Neutrophil (primary cell): ENCODE measurements around the gene CCSER1.

Source experiments
- H3K27ac ChIP-seq: fragments of 200-600 bp; sonication (generic); 2 replicates; pipeline ENCODE4 v1.5.1; 2016; ENCODE audit warnings: mild to moderate bottlenecking, moderate library complexity
- H3K27me3 ChIP-seq: fragments of 200-600 bp; sonication (generic); 2 replicates; pipeline ENCODE4 v1.6.0; 2016; ENCODE audit warnings: mild to moderate bottlenecking
- H3K36me3 ChIP-seq: fragments of 200-600 bp; sonication (generic); 2 replicates; pipeline ENCODE4 v1.5.1; 2017
- H3K4me1 ChIP-seq, 2 experiments: fragments of 200-600 bp in 1 of 2; sonication (generic) in 1 of 2; 1 replicate in 1 of 2; 2 replicates in 1 of 2; pipeline versions ENCODE4 v1.5.1 to v1.6.1; 2013 to 2016; ENCODE audit warnings: low read depth in 1 of 2, low read length in 1 of 2, mild to moderate bottlenecking in 1 of 2, moderate library complexity in 1 of 2; ENCODE audit not compliant: control insufficient read depth in 1 of 2, insufficient read depth in 1 of 2
- H3K4me3 ChIP-seq, 2 experiments: fragments of 200-600 bp in 1 of 2; sonication (generic) in 1 of 2; 1 replicate in 1 of 2; 2 replicates in 1 of 2; pipeline ENCODE4 v1.5.1; 2013 to 2016; ENCODE audit warnings: low read depth in 1 of 2, low read length in 1 of 2, mild to moderate bottlenecking in 1 of 2, moderate library complexity in 1 of 2
- H3K9me3 ChIP-seq: fragments of 200-600 bp; sonication (generic); 2 replicates; pipeline ENCODE4 v1.5.1; 2016
- CTCF ChIP-seq: fragments of 200-600 bp; sonication (generic); IDR thresholded peaks from 2 replicates; pipeline ENCODE4 v1.5.1; 2016; ENCODE audit warnings: antibody characterized with exemption

CCSER1 gene

GRCh38 chr4:90994851-90995574 is 867.8 kb downstream of the CCSER1 start:
- Histone ChIP-seq H3K9me3 (no peaks in the 10 kb centered on the region), H3K27ac (no peak overlapping the region)
- no peak for TF ChIP-seq CTCF

GRCh38 chr4:90995996-90996395 is 868.8 kb downstream of the CCSER1 start:
- Histone ChIP-seq H3K9me3 (no peaks in the 10 kb centered on the region), H3K27me3 (no peaks in the 10 kb centered on the region), H3K36me3 (no peaks in the 10 kb centered on the region), H3K4me1 (no peaks in the 10 kb centered on the region), H3K4me3 (no peak overlapping the region), H3K27ac (no peak overlapping the region)
- no peak for TF ChIP-seq CTCF

More at GRCh38 chr4:90994851-90995574, 867.8 kb downstream of the CCSER1 start:
- Histone ChIP-seq H3K4me1 (no peaks in the 10 kb centered on the region), H3K36me3 (no peaks in the 10 kb centered on the region), H3K27me3 (no peaks in the 10 kb centered on the region), H3K4me3 (no peak overlapping the region)

DNA sequence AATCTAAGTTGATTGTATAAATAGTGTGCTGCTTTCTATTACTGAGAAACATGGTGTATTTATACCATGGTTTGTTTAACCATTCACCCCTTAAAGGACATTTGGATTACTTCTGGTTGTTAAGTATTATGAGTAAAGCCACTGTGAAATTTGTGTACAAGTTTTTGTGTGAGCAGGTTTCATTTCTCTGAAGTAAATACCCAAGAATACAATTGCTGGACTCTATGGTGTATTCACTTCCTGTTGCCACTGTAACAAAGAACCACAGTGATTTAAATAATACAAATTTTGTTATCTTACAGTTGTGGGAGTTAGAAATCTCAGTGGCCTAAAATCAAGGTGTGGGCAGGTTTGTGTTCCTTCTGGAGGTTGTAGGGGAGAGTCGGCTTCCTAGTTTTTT is 869.6 kb downstream of the CCSER1 start:
- TF ChIP-seq CTCF: no peak
- Histone ChIP-seq H3K9me3 (no peaks in the 10 kb centered on the region), H3K4me1 (no peaks in the 10 kb centered on the region), H3K27me3 (no peaks in the 10 kb centered on the region), H3K27ac (no peak overlapping the region), H3K4me3 (no peak overlapping the region), H3K36me3 (no peaks in the 10 kb centered on the region)

DNA sequence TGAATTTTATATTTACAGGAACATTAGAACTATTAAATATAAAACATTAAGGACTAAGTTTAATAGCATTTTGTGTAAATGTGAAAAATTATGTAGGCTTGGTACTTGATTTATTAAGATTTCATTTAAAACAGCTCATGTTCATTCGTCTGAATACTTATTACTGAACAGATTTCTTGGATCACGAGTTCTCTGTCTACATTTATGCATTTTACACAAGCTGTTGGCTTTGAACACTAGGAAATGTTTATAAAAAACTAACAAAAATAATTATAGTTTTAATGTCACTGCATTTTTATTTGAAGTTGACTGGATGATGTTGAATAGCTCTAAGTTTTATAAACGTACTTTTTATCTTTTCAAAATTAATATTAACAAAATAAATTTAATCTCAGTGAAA is 888.7 kb downstream of the CCSER1 start:
- Histone ChIP-seq H3K36me3 (no peaks in the 10 kb centered on the region), H3K27ac (no peak overlapping the region), H3K27me3 (no peaks in the 10 kb centered on the region), H3K4me3 (no peak overlapping the region), H3K9me3 (no peaks in the 10 kb centered on the region), H3K4me1 (no peaks in the 10 kb centered on the region)
- no peak for TF ChIP-seq CTCF

GRCh38 chr4:91019513-91019912 is 892.3 kb downstream of the CCSER1 start:
- H3K27me3 ChIP-seq: no peaks in the 10 kb centered on the region
- no peak for TF ChIP-seq CTCF
- no peaks in the 10 kb centered on the region for H3K9me3 ChIP-seq
- no peaks in the 10 kb centered on the region for H3K36me3 ChIP-seq
- H3K4me1 ChIP-seq: no peaks in the 10 kb centered on the region
- no peak overlapping the region for H3K4me3 ChIP-seq
- no peak overlapping the region for H3K27ac ChIP-seq
